8988T (cell line): Measurements from ENCODE around the gene SPATS2L.
A peak's percentile ranks its signal among the peaks of the same experiment; 100 is the strongest.

Experiments used
- DNase-seq: peaks from one replicate; pipeline ENCODE4 v3.0.0; 2011

SPATS2L gene

DNA sequence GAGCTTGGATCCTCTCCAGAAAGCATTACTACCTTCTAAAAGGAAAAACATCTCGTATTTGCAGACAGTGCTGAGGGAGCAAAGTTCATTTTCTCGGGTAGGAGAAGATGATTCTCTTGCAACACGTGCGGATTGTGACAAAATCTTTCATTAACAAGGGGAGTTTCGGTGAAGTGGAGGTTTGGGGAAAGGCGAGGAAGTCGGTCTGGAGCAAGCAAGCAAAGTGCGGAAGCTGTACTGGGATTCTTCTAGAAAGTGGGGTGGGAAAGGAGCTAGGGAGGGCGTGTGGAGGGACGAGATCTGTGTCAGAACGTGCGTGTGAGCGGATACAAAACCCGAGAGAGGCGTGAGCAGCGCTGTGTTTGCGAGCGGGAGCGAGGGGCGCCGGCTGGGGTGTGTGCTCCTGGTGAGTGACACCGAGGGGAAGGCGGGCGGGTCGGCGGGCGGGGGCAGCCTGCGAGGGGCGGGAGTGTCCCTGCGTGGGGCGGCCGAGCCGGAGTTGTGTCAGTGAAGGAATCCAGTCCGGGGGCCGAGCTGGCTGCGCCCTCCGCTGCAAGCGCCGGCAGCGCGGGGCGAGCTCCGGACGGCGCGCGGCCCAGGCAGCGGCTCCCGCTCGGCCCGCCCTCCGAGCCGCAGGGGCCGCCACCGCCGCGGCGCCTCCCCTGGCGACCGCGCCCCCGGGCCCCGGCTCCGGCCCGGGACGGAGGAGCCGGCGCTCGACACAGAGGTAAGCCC is at the start of gene SPATS2L:
Gene SPATS2L (plus strand): TSS at position 498 of the 735 bp plus-strand sequence. CDS start 82,552 bp downstream, outside the sequence.
- peak; percentile 74 for DNase-seq

GRCh38 chr2:200257570-200257969 is 48.9 kb upstream of the SPATS2L start:
- no peak for DNase-seq

GRCh38 chr2:200258081-200258480 is 48.4 kb upstream of the SPATS2L start:
- DNase-seq = no peak

DNA sequence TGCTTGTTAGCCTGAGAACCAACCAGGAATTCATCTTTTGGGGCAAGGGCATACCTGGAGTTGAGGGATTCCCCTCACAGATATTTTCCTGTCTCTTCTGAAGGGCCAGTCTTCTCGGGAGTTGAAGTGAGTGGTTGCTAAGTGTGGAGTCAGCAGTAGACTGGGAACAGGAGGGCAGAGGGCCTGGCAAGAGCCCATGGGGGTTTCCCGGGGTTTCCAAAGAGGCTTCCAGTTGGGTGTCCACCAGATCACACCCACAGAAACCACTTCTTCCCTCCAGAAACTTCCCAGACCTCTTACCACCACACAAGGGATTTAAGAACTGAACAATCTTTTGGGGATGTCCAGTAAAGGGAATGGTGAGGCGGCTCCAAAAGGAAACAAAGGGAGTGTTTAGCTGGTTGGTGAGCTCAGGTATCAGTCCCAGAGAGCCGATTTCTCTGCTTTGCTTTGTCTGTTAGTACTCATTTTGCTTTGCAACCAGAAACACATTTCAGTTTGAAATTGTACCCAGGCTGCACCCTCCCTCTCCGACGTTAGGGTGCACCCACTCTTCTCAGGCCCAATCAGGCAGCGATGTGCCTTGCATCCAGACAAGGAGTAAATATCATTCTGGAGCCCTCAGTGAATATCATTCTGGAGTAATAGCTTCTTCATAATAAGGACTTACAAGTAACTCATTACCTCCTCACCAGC is 47.5 kb upstream of the SPATS2L start:
- no peak for DNase-seq

GRCh38 chr2:200259577-200259957 is 46.9 kb upstream of the SPATS2L start:
- no peak for DNase-seq

DNA sequence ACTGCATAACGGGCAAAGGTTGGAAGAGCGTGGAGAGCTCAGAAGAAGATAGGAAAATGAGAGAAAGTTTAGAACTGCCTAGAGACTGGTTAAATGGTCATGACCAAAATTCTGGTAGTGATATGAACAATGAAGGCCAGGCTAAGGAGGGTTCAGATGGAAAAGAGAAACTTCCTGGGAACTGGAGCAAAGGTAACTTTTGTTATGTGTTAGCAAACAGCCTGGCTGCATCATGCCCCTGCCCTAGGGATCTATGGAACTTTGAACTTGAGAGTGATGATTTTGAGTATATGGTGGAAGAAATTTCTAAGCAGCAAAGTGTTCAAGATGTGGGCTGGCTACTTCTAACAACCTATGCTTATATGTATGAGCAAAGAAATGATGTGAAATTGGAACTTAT is 44.4 kb upstream of the SPATS2L start:
- no peak for DNase-seq

DNA sequence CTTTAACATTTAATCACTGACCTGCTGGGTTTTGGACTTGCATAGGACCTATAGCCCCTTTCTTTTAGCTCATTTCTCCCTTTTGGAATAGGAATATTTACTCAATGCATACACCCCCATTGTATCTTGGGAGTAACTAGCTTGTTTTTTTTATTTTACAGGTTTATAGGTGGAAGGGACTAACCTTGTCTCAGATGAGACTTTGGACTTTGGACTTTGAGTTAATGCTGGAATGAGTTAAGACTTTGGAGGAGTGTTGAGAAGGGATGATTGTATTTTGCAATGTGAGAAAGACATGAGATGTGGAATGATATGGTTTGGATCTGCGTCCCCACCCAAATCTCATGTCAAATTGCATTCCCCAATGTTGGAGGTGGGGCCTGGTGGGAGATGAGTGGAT is 43.2 kb upstream of the SPATS2L start:
- no peak for DNase-seq

GRCh38 chr2:200264631-200265030 is 41.9 kb upstream of the SPATS2L start:
- no peak for DNase-seq

- DNase-seq = no peak
These were observed 40.1 kb upstream of the SPATS2L start for GRCh38 chr2:200266406-200266805.

DNA sequence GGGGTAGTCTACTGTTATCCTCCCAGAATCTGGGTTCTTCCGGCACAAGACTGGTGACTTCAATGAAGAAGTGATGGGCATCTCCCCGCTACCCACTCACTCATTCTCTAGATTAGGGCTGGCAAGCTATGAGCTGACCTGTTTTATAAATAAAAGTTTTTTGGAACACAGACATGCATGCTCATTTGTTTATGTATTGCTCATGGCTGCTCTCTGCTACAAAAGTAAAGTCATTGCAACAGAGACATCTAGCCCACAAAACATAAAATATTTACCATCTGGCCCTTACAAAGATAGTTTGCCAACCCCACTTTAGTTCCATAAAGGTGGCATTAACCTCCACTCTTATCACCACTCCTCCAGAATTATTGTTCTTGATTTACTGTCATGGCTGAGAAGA is 39.1 kb upstream of the SPATS2L start:
- DNase-seq = no peak

GRCh38 chr2:200270732-200271131 is 35.8 kb upstream of the SPATS2L start:
- DNase-seq = no peak

DNA sequence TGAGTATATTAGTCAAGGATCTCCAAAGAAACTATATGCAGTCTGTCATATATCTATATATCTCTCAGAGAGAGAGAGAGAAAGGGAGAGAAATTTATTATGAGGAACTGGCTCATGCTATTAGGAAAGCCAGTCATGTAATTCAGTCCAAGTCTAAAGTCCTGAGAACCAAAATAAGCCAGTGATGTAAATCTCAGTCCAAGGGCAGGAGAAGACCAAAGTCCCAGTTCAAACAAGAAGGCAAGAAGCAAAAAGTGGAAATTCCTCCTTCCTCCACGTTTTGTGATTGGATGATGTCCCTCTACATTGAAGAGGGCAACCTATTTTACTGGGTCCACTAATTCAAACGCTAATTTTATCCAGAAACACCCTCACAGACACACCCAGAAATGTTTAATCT is 34.2 kb upstream of the SPATS2L start:
- no peak for DNase-seq

GRCh38 chr2:200274116-200275075 is 32.1 kb upstream of the SPATS2L start:
- no peak for DNase-seq

DNA sequence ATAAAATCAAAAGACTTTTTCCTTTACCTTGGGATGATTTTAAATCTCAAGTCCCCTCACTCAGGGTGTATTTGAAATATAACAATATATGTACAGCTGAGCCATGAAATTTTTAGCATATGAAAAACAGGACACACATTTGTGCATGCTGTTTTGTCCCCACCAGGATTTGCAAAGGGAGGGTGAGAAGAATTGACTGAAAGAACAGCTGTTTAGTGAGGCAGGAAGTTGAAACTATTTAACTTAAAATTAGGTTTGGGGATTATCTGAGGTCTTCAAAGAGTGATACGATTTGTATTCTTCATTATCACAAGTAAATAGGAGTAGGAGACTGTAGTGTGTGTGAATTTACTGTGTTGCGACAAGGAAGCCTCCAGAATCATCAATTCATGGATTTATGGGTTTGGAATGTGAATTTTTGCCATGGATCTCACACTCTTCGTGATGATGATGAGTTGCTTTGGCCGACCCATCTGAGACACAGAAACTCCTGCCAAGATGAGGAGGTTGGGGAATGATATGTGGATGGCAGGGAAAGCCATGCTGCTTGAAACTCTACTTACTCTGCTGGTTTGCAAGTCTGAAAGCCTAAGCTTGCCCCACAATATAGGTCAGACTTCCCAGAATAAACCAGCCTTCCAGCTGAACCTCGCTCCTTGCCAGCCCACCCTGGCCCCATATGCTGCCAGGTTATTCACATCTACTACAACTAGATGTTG is 31.0 kb upstream of the SPATS2L start:
- DNase-seq = no peak

GRCh38 chr2:200276472-200276871 is 30.0 kb upstream of the SPATS2L start:
- DNase-seq = no peak

DNA sequence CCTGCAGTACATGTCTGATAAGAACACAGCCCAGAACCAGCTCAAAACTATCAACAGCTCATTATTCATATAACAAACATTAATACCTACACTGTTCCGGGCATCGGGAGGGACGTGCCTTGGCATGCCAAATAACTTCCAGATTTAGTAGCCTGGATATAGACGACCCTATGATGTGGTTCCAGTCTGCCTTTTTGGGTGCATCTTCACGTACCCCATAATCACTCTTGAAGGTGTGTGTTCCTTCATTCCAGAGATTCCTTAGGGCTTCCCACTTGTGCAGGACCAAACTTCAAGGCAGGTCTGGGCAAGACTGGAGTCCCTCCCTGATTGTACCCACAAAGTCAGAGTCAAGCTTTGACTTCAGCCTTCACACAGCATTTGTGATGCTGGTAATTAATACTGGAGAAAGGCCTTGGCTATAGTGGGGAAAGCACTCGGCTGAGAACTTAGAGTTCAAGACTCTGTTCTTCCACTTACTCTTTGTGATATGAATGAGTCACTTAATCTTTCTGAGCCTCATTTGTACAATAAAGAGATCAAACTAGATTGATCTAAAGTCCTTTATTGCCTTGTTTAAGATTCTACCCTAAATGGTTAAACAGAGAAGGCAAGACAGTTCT is 27.7 kb upstream of the SPATS2L start:
- DNase-seq = no peak

DNA sequence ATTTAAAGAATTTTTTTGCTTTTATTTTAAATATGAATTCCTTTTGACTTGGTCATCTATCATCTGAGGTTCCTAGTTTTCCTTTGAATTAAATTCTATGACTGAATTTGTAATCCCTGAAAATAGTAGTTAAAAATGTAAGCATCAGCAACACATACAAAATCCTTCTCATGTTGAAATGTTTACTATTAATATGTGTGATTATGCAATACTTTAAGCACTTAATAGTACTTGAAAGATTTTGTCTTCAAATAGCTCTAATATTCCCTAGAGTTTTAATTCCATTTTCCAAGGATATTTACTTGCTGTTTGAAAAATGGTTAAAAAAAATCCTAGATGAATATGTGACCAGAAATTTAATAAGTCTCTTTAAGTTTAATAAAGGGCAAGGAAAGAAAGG is 26.6 kb upstream of the SPATS2L start:
- DNase-seq = no peak

DNA sequence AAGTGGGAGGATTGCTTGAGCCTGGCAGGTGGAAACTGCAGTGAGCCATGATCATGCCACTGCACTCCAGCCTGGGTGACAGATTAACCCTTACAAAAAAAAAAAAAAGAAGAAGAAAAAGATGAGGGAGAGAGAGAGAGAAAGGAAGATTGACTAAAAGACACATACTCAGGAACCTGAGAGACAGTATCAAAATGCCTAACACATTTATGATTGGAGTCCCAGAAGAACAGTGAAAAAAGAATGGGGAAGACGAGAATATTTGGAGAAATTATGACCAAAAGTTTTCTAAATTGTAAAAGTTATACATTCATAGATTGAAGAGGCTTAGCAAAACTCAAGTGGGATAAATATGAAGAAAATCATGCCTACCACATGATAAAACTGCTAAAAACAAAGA is 19.9 kb upstream of the SPATS2L start:
- no peak for DNase-seq

DNA sequence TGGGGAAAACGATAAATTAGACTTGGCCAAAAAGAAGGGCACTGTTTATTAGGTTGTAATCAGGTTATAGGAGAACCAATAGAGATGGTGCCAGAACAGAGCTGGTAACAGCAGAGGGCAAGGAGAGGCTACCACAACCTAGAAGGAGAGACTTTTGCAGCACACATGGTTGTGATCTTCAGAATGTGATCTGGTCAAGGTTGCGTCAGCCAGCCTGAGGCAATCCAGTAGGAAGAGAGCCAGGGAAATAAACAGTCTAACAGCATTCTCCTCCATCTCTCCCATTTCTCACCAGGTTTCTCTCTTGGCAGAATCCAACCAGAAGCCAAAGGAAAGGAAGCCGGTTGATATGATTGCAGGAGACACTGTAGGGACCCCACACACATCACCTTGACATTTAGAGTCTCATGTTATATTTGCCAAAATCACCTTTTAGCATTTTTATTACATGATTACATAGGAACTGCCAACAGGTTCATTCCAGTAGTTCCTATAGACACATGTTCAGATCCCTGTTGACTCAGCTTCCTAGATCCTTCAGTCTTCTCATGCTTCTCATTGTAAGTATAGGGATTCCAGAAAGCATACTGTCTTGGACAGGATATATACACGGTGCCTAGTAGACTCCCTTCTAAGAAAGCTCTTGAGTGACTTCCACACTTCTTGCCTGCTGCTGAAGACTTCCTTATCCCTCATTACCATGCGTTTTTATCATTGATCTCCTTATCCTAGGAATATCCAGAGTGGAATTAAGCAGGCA is 17.6 kb upstream of the SPATS2L start:
- no peak for DNase-seq

DNA sequence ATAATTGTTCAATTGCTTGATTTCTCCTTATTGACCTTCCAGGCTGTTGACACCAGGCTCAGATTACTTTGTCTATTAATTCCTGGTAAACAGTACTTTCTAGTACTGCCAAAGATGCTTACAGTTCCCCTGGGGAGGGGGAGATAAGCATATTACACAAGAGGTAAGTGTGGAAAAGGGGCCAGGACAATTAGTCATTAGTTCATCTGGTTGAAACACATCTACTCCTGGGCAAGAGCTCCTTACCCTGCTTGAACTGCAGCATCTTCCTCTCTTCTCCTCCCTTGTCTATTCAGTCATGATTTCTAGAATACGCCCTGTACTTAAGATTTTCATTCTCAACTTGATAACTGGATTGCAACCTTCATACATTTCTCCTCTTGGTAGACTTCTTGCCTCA is 10.4 kb upstream of the SPATS2L start:
- no peak for DNase-seq

- DNase-seq = no peak
These were observed 9.4 kb upstream of the SPATS2L start for GRCh38 chr2:200297100-200297499.

GRCh38 chr2:200297989-200298388 is 8.5 kb upstream of the SPATS2L start:
- DNase-seq = no peak
